Prostate gland (tissue), 2 donors: ENCODE results near the gene PLEKHG7.

ENCODE experiments used
- POLR2A ChIP-seq: fragments of 450-650 bp; IDR thresholded peaks from one replicate; pipeline ENCODE4 v1.6.1; 2016; ENCODE audit warnings: antibody characterized with exemption, mild to moderate bottlenecking
- POLR2AphosphoS5 ChIP-seq: sonication (generic); formaldehyde crosslinking; IDR thresholded peaks from one replicate; pipeline ENCODE4 v1.6.1; 2017; ENCODE audit warnings: antibody characterized with exemption
- TF ChIP-seq, protein P1 (sequence below), 4 experiments: fragments of 200-600 bp in 2 of 4; fragments of 450-650 bp in 2 of 4; sonication (generic) in 2 of 4; IDR thresholded peaks; 1 replicate in 3 of 4; 2 replicates in 1 of 4; pipeline ENCODE4 v1.5.1; 2016 to 2019; ENCODE audit warnings: antibody characterized with exemption in 4 of 4, mild to moderate bottlenecking in 2 of 4, moderate library complexity in 2 of 4

DNA sequence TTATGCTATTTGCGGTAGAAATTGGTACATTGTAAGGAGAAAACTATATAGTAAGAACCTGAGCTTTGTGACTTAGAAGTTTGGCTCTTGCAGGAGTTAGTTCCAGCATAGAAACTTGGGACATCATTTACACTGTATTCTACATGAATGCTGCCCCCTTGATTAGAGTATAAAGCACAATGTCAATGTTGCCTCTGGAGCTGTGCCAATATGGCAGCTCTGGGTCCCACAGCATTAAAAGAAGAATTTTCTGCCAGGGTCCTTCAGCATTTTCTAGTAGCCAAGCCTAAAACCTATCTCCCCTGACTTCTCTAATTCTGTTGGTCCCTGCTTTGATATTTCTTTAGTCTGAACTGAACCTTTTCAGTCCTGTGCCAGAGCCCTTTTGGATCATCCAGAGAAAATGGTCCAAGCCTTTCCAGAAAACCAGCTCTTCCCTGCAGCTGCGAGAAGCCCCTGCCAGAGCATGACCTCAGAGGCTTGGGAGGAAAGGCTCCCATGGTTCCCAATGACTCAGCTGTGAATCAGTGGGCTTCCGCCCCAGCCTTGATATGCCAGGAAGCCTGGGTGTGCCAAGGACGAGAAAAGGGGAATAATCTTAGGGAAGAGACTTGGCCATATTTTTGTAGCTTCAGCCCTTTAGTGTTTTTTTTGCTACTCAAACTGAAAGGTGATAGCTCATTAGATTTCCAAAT lies 43.2 kb downstream of the PLEKHG7 start:
- TF ChIP-seq, protein P1, sequence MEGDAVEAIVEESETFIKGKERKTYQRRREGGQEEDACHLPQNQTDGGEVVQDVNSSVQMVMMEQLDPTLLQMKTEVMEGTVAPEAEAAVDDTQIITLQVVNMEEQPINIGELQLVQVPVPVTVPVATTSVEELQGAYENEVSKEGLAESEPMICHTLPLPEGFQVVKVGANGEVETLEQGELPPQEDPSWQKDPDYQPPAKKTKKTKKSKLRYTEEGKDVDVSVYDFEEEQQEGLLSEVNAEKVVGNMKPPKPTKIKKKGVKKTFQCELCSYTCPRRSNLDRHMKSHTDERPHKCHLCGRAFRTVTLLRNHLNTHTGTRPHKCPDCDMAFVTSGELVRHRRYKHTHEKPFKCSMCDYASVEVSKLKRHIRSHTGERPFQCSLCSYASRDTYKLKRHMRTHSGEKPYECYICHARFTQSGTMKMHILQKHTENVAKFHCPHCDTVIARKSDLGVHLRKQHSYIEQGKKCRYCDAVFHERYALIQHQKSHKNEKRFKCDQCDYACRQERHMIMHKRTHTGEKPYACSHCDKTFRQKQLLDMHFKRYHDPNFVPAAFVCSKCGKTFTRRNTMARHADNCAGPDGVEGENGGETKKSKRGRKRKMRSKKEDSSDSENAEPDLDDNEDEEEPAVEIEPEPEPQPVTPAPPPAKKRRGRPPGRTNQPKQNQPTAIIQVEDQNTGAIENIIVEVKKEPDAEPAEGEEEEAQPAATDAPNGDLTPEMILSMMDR (IDR thresholded peaks at IDR 0.05) = no peak
- TF ChIP-seq POLR2A (no peak), POLR2AphosphoS5 (no peak)
